ENCODE results near the gene DEPP1. TPM values are rescaled to one million over a fixed set of nuclear protein-coding genes. Genes with fewer than 3 reads are reported as not detected.

The DEPP1 gene
- total RNA-seq, 2 donors from 2014 or later: 0.27 to 1.4 TPM

GRCh38 chr10:44998146-44998631 lies 19.6 kb upstream of the DEPP1 start:
- H3K9me3 ChIP-seq (ENCODE audit: control insufficient read depth, low read length, poor library complexity, severe bottlenecking): no peaks in the 10 kb centered on the region
- no peak for DNase-seq
- peaks cover 13% of the 10 kb centered on the region for H3K4me1 Mint-ChIP-seq
- no peak overlapping the region for H3K4me3 Mint-ChIP-seq
- ATAC-seq: no peak
- no peaks in the 10 kb centered on the region for H3K36me3 Mint-ChIP-seq (ENCODE audit: low read depth)
- H3K27ac Mint-ChIP-seq: no peak overlapping the region
- H3K27me3 Mint-ChIP-seq: no peaks in the 10 kb centered on the region

GRCh38 chr10:44997105-44997748 lies 18.6 kb upstream of the DEPP1 start:
- H3K9me3 ChIP-seq (ENCODE audit: control insufficient read depth, low read length, poor library complexity, severe bottlenecking): no peaks in the 10 kb centered on the region
- ATAC-seq (no peak), DNase-seq (no peak)
- Mint-ChIP-seq H3K4me3 (no peak overlapping the region), H3K4me1 (peaks cover 11% of the 10 kb centered on the region), H3K27me3 (no peaks in the 10 kb centered on the region), H3K27ac (no peak overlapping the region), H3K36me3 (ENCODE audit: low read depth) (no peaks in the 10 kb centered on the region)

GRCh38 chr10:44995914-44996669 lies 17.5 kb upstream of the DEPP1 start:
- DNase-seq: no peak
- Mint-ChIP-seq H3K4me3 (peak overlapping the region; percentile 50), H3K27ac (no peak overlapping the region), H3K27me3 (peaks cover 4% of the 10 kb centered on the region), H3K4me1 (peaks cover 10% of the 10 kb centered on the region), H3K36me3 (ENCODE audit: low read depth) (no peaks in the 10 kb centered on the region)
- no peaks in the 10 kb centered on the region for H3K9me3 ChIP-seq (ENCODE audit: control insufficient read depth, low read length, poor library complexity, severe bottlenecking)
- ATAC-seq: no peak

DNA sequence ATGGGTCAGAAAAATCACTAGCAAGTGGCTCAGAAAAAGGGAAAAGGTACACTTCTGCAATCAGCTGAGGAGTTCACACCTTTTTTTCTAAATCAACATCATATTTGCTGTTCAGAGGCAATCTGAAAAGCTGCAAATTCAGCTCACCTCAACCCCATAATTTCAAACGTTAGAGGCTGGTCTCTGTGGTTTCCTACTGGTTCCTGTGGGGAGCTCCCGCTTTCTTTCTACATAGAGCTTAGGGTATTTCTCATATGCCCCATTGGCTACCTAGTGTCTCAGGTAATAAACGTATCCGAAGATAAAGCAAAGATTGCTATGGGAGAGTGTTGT lies 16.9 kb upstream of the DEPP1 start:
- Mint-ChIP-seq H3K4me3 (peak overlapping the region; percentile 50), H3K36me3 (ENCODE audit: low read depth) (no peaks in the 10 kb centered on the region), H3K4me1 (peaks cover 8% of the 10 kb centered on the region), H3K27ac (no peak overlapping the region), H3K27me3 (peaks cover 10% of the 10 kb centered on the region)
- DNase-seq: no peak
- H3K9me3 ChIP-seq (ENCODE audit: control insufficient read depth, low read length, poor library complexity, severe bottlenecking): no peaks in the 10 kb centered on the region
- no peak for ATAC-seq

GRCh38 chr10:44994752-44995530 lies 16.3 kb upstream of the DEPP1 start:
- H3K4me3 Mint-ChIP-seq: no peak overlapping the region
- peaks cover 7% of the 10 kb centered on the region for H3K4me1 Mint-ChIP-seq
- H3K27me3 Mint-ChIP-seq: peaks cover 16% of the 10 kb centered on the region
- H3K9me3 ChIP-seq (ENCODE audit: control insufficient read depth, low read length, poor library complexity, severe bottlenecking): no peaks in the 10 kb centered on the region
- no peak overlapping the region for H3K27ac Mint-ChIP-seq
- H3K36me3 Mint-ChIP-seq (ENCODE audit: low read depth): no peaks in the 10 kb centered on the region
- DNase-seq: no peak
- ATAC-seq: no peak

- no peaks in the 10 kb centered on the region for H3K36me3 Mint-ChIP-seq (ENCODE audit: low read depth)
- ATAC-seq: no peak
- no peak overlapping the region for H3K27ac Mint-ChIP-seq
Observed at GRCh38 chr10:44993922-44994751, 15.5 kb upstream of the DEPP1 start.

DNA sequence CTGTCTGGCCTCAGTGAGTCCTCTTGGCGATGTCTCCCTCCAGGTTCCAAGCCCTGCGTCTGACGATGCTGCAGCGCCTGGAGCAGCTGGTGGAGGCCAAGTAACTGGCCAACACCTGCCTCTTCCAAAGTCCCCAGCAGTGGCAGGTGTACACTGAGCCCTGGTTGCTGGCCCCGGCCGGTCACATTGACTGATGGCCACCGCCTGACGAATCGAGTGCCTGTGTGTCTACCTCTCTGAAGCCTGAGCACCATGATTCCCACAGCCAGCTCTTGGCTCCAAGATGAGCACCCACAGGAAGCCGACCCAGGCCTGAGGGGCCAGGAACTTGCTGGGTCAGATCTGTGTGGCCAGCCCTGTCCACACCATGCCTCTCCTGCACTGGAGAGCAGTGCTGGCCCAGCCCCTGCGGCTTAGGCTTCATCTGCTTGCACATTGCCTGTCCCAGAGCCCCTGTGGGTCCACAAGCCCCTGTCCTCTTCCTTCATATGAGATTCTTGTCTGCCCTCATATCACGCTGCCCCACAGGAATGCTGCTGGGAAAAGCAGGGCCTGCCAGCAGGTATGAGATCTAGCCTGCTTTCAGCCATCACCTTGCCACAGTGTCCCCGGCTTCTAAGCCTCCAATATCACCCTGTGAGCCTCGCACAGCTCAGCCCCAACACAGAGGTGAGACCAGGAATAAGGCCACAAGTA lies 14.8 kb upstream of the DEPP1 start:
- Mint-ChIP-seq H3K4me1 (peaks cover 9% of the 10 kb centered on the region), H3K27ac (no peak overlapping the region), H3K36me3 (ENCODE audit: low read depth) (no peaks in the 10 kb centered on the region), H3K27me3 (peaks cover 29% of the 10 kb centered on the region), H3K4me3 (no peak overlapping the region)
- ATAC-seq (no peak), DNase-seq (no peak)
- no peaks in the 10 kb centered on the region for H3K9me3 ChIP-seq (ENCODE audit: control insufficient read depth, low read length, poor library complexity, severe bottlenecking)

More at GRCh38 chr10:44993922-44994751, 15.5 kb upstream of the DEPP1 start:
- no peak for DNase-seq
- peaks cover 7% of the 10 kb centered on the region for H3K4me1 Mint-ChIP-seq
- no peaks in the 10 kb centered on the region for H3K9me3 ChIP-seq (ENCODE audit: control insufficient read depth, low read length, poor library complexity, severe bottlenecking)
- H3K4me3 Mint-ChIP-seq: no peak overlapping the region
- H3K27me3 Mint-ChIP-seq: peaks cover 24% of the 10 kb centered on the region

GRCh38 chr10:44992732-44993225 lies 14.2 kb upstream of the DEPP1 start:
- no peak for DNase-seq
- H3K27me3 Mint-ChIP-seq: peaks cover 31% of the 10 kb centered on the region
- ATAC-seq: no peak
- peaks cover 9% of the 10 kb centered on the region for H3K4me1 Mint-ChIP-seq
- H3K36me3 Mint-ChIP-seq (ENCODE audit: low read depth): no peaks in the 10 kb centered on the region
- H3K27ac Mint-ChIP-seq: no peak overlapping the region
- no peaks in the 10 kb centered on the region for H3K9me3 ChIP-seq (ENCODE audit: control insufficient read depth, low read length, poor library complexity, severe bottlenecking)
- no peak overlapping the region for H3K4me3 Mint-ChIP-seq

- no peaks in the 10 kb centered on the region for H3K9me3 ChIP-seq (ENCODE audit: control insufficient read depth, low read length, poor library complexity, severe bottlenecking)
- DNase-seq (no peak), ATAC-seq (no peak)
- no peak overlapping the region for H3K27ac Mint-ChIP-seq
- H3K36me3 Mint-ChIP-seq (ENCODE audit: low read depth): no peaks in the 10 kb centered on the region
- no peak overlapping the region for H3K4me3 Mint-ChIP-seq
- peaks cover 9% of the 10 kb centered on the region for H3K4me1 Mint-ChIP-seq
- H3K27me3 Mint-ChIP-seq: peaks cover 36% of the 10 kb centered on the region
Observed at GRCh38 chr10:44992070-44992731, 13.6 kb upstream of the DEPP1 start.

DNA sequence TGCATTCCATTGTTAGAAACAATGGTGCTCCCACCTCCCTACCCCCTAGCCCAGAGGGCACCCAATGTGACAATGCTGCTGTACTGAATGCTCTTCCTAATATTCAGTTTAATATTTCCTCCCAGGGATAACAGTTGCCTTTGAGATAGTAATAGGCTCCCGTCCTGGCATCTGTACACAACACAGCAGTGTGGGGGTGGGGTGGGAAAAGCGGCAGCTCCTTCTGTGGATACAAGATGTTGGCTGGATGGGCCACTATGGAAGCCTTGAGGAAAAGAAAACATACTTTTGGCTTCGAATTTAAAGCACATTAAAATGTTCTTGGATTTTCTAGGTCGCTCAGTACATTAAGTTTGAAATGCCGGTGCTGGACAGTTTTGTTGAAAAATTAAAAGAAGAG lies 13.0 kb upstream of the DEPP1 start:
- DNase-seq (no peak), ATAC-seq (no peak)
- H3K4me3 Mint-ChIP-seq: no peak overlapping the region

GRCh38 chr10:44990965-44991364 lies 12.4 kb upstream of the DEPP1 start:
- H3K9me3 ChIP-seq (ENCODE audit: control insufficient read depth, low read length, poor library complexity, severe bottlenecking): no peaks in the 10 kb centered on the region
- ATAC-seq: no peak
- peaks cover 36% of the 10 kb centered on the region for H3K27me3 Mint-ChIP-seq
- H3K4me3 Mint-ChIP-seq: no peak overlapping the region
- no peak for DNase-seq
- no peak overlapping the region for H3K27ac Mint-ChIP-seq
- no peaks in the 10 kb centered on the region for H3K36me3 Mint-ChIP-seq (ENCODE audit: low read depth)
- peaks cover 9% of the 10 kb centered on the region for H3K4me1 Mint-ChIP-seq

More for the DNA sequence above, 13.0 kb upstream of the DEPP1 start:
- H3K36me3 Mint-ChIP-seq (ENCODE audit: low read depth): no peaks in the 10 kb centered on the region
- no peak overlapping the region for H3K27ac Mint-ChIP-seq
- peaks cover 9% of the 10 kb centered on the region for H3K4me1 Mint-ChIP-seq
- H3K27me3 Mint-ChIP-seq: peaks cover 36% of the 10 kb centered on the region
- H3K9me3 ChIP-seq (ENCODE audit: control insufficient read depth, low read length, poor library complexity, severe bottlenecking): no peaks in the 10 kb centered on the region

DNA sequence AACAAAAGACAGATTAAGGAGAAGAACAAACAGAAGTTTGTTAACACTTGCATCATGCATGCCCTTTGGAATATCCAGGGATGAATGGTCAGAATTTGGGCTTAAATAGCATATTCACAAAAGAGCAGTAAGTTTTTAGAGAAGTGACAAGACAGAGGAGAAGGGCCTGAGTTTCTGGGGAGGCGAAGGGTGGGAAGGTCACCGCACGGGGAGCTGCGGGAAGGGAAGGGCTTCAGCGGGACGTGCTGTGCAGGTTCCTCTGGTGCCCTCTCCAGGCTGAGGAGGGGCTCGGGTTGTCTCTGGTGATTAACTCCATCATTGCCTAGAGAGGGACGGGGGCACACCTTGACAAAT lies 11.7 kb upstream of the DEPP1 start:
- Mint-ChIP-seq H3K27ac (no peak overlapping the region), H3K27me3 (peaks cover 37% of the 10 kb centered on the region), H3K4me1 (peaks cover 6% of the 10 kb centered on the region), H3K36me3 (ENCODE audit: low read depth) (no peaks in the 10 kb centered on the region), H3K4me3 (no peak overlapping the region)
- no peaks in the 10 kb centered on the region for H3K9me3 ChIP-seq (ENCODE audit: control insufficient read depth, low read length, poor library complexity, severe bottlenecking)
- ATAC-seq (no peak), DNase-seq (no peak)

Data from T-helper 17 cell (primary cell).